G401.6 (cell line): ENCODE results near the gene STMN3.

Experiments used
- FAIRE-seq: peaks from 2 replicates; lab custom pipeline; 2012; peaks lifted over from hg19 to GRCh38; lab: Jason Lieb, UNC

STMN3 gene

DNA sequence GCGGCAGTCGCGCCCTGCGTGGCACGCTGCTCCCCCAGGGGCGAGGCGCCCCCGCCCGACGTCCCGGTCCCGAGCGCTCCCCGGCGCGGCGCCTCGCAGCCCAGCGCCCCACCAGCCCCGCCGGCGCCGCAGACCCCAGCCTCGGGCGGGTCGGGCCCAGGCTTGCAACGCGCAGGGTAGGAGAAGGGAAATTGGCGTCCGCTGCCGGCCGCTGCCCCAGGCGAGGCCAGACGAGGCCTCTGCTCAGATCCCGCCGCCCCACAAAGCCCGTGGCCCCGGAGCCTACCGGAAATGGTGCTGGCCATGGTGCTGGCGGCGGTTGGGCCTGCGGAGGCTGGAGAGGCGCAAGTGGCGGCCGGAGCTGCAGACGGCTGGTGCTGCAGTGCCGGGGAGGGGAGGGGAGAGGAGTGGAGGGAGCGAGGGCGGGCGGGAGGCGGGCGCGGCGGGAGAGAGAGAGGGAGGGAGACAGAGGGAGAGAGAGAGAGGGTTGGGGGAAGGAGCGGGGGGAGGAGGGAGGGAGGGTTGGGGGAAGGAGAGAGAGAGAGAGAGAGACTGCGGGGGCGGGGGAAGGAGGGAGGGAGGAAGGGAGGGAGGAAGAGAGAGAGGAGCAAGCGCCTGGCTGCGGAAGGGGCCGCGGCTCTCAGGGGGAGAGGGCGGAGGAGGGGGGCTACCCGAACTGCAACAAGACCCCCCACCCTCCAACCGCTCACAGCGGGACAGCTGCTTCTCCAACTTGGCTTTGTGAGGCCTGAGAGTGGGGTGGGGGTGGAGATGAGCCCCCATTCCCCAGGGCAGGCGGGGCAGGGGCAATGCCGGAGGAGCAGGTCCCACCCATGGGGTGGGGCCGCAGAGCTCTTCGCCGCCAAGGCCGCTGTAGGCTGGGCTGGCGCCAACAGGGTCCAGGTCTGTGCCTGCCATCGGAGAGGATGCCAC, at the start of gene STMN3:
STMN3 (minus strand) TSS at position 384 of the 933 bp plus-strand sequence; CDS start at position 305, 79 bp downstream.
- FAIRE-seq = no peak

DNA sequence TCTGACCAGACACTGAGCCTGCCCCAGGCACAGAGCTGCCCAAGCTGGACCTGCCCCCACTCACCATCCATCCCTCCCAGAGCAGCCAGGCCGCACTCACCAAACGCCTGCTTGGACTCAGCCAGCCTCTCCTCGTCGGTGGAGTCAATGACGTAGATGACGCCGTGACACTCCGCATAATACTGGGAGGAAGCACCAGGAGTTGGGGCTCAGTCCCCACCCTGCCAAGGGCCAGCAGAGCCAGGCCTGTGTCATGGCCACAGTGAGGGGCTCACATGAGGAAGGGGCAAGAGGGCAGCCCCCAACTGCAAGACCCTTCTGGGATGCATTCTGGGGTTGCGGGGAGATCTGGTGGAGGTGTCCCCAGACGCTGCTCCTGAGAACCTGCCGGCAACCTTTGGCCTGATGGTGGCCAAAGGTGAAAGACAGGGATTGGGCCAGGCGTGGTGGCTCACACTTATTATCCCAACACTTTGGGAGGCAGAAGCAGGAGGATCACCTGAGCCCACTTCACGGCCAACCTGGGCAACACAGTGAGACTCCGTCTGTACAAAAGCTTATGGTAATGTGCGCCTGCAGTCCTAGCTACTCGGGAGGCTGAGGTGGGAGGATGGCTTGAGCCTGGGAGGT, 48.9 kb upstream of the STMN3 start:
- FAIRE-seq = no peak

DNA sequence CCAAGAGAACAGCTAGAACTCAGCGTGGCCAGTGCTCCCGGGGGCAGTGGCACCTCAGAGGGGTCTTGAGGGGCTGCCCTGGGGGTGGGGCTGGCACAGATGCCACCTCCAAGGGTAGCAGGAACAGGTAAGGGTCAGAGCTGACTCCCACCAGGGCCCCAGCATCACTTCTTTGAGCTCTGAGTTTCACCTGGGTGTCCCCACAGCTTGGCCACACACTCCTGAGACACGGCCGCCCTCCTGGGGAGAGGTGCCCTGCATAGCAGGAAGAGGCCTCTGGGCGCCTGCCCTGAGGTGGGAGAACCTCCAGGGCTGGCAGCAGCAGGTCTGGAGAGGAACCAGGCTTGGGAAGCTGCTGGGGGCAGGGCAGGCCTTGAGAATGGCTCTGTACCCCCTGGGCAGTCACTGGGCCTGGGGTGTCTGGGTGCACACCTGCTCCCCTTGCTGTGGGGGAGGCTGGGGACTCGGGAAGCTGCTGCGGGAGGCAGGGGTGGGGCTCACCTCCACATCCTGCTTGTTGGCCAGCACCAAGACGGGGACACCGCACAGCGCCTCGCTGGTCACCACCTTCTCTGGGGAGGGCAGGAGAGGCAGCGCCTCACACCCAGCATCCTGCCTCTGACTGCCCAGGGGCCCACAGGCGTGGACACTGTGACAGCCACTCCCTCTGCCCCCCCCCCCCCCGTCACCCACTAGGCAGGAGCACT, 48.3 kb upstream of the STMN3 start:
- FAIRE-seq = no peak

DNA sequence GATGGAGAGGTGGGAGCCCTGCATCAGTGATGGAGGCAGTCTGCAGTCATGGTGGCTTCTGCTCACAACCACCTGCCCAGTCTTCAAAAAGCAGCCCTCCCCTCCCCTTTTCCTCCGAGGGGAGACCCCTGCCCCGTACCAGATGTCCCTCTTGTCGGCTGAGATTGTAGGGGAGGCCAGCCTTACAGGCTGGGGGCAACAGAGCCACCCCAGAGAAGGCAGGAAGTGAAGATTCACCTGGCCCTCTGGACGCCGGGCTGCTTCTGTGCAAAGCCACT, 47.8 kb upstream of the STMN3 start:
- no peak for FAIRE-seq

DNA sequence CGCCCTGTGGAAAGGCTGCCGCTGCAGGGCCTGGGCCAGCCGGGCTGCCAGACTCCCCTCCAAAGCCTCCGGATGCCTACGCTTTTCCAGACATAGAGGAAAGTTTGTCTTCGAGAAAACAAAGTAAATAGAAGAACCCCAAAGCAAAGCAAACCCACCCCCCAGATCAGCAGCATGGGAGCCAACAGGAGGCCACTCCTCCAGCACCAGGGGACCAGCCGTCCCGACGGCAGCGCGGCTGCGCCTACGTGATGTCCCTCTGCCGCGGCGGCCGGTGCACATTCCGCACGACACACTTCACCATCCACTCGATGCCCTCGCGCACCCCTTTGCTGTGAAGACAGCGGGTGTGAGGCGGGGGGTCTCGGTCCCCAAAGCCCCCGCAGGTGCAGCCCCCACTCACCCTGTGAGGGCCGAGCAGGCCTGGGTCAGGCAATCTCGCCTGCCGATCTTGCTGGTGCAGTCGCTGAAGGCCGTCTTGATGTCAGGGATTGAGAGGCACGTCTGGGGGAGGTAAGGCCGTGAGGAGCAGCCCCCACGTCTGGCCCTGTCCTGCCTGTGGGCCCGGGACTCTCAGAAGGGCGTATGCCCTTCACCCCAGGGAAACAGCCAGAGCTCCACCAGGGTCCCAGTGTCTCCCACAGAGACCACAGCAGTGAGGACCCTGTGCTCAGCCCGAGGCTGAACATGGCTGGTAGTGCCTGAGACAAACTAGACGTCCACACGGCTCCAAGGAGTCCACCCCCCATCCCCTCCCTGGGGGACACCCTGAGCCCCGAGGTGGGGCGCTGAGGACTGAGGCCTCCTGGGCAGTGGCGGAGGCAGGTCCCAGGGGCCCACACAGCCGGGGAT, 47.2 kb upstream of the STMN3 start:
- no peak for FAIRE-seq

DNA sequence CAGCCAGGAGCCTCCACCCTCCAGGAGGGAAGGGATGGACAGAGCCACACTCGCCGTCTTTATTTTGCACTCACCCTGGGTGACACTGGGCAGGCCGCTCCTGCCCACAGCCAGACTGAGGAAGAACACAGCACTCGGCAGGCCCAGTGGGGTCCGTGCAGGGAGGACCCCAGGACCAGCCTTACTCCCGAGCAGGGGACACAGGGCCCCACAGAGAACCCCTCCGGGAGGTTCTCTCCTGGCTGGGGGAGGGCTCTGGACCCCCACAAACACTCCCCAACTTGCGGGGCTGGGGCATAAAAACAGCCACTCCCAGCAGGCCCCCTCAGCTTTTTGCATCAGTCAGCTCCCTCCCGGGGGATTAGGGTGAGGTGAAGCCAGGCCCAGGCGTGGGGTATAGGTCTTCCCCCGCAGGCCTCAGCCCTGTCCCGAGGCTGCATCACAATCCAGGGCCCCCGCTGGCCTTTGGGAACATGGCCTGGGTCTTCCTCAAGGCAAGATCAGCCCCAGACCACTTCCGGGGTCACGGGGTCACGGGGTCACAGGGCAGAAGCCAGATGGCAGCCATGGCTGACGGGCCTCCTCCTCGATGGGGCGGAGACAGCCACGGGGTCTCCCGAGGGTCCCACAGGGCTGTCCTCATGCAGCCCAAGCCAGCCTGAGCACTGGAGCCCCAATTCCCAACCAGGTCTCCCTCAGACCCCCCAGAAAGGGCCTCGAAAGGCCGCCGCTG, 46.4 kb upstream of the STMN3 start:
- FAIRE-seq = no peak

DNA sequence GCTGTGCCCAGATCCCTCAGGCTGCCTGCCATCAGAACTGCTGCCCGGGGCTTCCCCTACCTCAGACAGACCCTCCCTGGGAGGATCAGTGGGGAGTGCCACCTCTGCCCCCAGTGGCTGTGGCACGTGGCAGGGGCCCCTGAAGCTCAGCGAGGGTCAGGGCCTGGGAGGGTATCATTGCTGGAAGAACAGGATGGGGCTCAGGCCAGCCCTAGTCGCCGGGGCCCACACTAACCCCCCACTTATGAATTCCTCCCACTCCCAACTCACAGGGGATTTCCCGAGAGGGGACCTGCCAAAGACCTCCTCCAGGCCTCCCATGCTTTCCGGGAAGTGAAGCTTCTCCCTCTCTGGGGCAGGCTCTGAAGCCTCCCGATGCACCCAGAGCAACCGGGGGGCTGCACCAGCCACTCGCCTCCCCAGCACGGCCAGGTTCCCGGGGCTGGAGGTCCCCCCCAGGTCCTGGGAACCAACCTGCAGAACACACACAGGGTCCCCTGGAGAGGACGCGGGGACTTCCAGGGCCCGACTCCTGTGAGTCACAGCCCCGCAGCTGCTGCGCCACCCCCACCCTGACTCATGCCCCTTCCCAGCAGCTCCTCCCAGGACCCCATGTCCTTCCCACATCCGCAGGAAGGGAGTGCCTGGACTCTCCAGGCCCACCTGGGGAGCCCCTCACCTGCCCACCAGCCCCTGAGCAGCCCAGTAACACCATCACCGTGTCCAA, 45.7 kb upstream of the STMN3 start:
- no peak for FAIRE-seq

DNA sequence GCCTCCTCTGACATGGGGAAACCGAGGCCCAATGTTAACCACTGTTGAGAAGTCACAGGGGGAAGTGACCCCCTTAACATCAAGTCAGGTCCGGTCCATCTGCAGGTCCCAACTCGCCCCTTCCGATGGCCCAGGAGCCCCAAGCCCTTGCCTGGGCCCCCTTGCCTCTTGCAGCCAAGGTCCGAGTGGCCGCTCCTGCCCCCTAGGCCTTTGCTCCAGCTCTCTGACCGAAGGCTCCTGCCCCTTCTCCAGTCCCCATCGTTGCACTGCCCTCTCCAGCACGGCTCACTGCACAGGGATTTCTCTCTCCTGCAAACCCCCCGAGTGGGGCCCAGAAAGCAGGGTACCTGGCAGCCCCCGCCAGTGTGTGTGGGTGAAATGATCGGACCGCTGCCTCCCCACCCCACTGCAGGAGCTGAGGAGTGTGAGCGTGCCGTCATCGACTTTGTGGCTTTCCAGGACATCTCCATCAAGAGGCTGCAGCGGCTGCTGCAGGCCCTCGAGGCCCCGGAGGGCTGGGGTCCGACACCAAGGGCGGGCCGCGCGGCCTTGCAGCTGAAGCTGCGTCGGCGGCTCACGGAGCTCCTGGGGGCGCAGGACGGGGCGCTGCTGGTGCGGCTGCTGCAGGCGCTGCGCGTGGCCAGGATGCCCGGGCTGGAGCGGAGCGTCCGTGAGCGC, 44.8 kb upstream of the STMN3 start:
- no peak for FAIRE-seq

DNA sequence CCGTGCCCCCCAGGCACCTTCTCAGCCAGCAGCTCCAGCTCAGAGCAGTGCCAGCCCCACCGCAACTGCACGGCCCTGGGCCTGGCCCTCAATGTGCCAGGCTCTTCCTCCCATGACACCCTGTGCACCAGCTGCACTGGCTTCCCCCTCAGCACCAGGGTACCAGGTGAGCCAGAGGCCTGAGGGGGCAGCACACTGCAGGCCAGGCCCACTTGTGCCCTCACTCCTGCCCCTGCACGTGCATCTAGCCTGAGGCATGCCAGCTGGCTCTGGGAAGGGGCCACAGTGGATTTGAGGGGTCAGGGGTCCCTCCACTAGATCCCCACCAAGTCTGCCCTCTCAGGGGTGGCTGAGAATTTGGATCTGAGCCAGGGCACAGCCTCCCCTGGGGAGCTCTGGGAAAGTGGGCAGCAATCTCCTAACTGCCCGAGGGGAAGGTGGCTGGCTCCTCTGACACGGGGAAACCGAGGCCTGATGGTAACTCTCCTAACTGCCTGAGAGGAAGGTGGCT, 44.2 kb upstream of the STMN3 start:
- FAIRE-seq = no peak

DNA sequence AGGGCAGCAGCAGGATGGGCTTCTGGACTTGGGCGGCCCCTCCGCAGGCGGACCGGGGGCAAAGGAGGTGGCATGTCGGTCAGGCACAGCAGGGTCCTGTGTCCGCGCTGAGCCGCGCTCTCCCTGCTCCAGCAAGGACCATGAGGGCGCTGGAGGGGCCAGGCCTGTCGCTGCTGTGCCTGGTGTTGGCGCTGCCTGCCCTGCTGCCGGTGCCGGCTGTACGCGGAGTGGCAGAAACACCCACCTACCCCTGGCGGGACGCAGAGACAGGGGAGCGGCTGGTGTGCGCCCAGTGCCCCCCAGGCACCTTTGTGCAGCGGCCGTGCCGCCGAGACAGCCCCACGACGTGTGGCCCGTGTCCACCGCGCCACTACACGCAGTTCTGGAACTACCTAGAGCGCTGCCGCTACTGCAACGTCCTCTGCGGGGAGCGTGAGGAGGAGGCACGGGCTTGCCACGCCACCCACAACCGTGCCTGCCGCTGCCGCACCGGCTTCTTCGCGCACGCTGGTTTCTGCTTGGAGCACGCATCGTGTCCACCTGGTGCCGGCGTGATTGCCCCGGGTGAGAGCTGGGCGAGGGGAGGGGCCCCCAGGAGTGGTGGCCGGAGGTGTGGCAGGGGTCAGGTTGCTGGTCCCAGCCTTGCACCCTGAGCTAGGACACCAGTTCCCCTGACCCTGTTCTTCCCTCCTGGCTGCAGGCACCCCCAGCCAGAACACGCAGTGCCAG, 43.6 kb upstream of the STMN3 start, which contains the start of gene TNFRSF6B:
TNFRSF6B (plus strand) TSS at position 25 of the 729 bp plus-strand sequence; CDS start at position 141, 116 bp downstream.
- FAIRE-seq = no peak

DNA sequence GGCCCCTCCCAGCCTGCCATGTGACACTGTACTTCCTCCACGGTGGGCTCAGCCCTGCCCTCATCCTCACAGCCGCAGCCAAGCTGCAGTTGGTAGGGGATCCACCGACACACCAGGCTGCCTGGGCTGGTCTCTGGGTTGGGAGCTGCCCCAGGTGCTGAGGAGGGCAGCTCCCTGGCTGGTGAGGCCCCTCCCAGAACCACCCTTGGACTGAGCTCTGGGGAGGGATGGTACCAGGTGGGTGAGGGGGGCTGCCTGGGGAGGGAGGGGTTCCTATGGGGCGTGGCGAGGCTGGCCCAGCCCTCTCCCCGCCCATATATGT, 43.0 kb upstream of the STMN3 start:
- FAIRE-seq = no peak

DNA sequence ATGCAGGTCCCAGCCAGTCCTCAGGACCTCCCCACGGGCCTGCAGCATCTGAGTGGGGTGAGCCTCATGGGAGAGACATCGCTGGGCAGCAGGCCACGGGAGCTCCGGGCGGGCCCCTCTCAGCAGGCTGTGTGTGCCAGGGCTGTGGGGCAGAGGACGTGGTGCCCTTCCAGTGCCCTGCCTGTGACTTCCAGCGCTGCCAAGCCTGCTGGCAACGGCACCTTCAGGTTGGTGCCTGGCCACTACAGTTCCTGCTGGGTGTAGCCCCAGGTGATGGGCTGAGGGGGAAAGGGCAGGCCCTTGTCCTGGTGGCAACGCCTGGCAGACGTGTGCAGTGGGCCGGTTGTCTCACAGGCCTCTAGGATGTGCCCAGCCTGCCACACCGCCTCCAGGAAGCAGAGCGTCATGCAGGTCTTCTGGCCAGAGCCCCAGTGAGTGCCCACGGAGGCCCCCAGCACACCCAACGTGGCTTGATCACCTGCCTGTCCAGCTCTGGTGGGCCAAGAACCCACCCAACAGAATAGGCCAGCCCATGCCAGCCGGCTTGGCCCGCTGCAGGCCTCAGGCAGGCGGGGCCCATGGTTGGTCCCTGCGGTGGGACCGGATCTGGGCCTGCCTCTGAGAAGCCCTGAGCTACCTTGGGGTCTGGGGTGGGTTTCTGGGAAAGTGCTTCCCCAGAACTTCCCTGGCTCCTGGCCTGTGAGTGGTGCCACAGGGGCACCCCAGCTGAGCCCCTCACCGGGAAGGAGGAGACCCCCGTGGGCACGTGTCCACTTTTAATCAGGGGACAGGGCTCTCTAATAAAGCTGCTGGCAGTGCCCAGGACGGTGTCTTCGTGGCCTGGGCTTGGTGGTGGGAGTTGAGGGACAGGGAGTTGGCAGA, 42.4 kb upstream of the STMN3 start:
- no peak for FAIRE-seq

DNA sequence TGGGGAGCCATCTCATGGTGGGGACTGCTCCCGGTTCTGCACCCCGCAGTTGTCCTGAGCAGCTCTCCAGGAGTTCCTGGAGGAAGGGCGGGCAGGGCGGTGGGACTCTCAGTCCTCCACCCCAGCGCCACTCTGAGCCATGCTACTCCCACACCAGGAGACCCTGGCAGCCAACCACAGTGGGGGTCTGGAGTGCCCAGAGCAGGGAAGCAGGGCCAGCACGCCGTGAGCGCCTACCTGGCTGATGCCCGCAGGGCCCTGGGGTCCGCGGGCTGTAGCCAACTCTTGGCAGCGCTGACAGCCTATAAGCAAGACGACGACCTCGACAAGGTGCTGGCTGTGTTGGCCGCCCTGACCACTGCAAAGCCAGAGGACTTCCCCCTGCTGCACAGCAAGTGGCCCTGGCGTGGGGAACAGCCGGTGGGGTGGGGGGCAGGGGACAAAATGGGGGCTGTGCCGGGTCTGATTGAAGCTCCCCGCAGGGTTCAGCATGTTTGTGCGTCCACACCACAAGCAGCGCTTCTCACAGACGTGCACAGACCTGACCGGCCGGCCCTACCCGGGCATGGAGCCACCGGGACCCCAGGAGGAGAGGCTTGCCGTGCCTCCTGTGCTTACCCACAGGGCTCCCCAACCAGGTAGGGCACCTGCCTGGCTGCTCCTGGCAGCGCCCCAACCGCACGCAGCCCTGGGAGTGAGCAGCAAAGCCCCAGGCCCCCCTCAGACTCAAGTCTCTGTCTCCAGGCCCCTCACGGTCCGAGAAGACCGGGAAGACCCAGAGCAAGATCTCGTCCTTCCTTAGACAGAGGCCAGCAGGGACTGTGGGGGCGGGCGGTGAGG, 41.6 kb upstream of the STMN3 start:
- no peak for FAIRE-seq

DNA sequence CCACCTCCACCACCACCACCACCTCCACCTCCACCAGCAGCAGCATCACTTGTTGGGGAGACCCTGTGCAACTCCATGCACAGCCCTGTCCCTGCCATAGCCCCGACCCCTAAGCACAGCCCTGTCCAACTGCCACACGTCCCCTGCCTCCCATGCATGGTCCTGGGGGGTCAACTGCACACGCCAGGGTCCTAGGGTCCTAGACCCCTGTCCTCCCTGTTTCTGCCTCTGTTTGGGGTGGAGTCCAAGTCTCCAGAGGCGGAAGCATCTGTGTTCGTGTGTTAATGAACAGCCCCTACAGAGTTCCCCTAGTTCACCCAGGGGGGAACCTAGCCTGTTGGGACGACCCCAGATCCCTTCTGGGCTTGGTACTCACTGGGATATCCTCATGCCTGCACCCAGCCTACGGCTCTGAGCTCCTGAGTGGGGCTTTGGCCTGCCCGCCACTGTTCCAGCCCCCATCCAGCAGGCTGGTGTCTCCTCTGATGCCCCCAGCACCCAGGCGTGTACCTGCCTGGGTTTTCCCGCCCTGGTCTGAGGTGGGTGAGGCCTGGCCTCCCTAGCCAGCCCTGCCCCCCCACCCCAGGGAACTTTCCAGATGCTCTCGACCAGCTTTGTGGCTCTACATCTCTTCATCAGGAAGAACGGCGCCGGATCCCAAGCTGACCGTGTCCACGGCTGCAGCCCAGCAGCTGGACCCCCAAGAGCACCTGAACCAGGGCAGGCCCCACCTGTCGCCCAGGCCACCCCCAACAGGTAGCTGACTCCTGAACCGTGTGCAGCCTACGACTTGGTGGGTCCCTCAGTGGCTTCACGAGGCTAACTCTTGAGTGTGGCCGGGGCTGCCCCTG, 40.7 kb upstream of the STMN3 start:
- no peak for FAIRE-seq

DNA sequence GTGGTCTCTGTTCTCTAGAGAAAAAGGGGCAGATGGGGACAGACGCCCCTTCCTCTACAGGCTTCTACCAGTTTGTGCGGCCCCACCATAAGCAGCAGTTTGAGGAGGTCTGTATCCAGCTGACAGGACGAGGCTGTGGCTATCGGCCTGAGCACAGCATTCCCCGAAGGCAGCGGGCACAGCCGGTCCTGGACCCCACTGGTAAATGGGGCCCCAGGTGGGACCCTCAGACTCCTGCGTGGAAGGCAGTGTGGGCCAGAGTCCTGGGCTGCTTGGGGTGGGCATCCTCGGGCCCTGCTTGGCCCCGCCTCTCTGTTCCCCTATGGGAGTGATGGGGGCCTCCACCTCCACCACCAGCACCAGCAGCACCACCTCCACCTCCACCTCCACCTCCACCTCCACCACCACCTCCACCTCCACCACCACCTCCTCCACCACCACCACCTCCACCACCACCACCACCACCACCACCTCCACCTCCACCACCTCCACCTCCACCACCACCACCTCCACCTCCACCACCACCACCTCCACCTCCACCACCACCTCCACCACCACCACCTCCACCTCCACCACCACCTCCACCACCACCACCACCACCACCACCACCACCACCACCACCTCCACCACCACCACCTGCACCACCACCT, 40.0 kb upstream of the STMN3 start:
- no peak for FAIRE-seq
